DOHH2 (cell line): Measurements from ENCODE around the gene CLCN2.

Source experiments
- H3F3A ChIP-seq: fragments of 200-600 bp; sonication (generic), shearing (Covaris generic); 2 replicates; pipeline ENCODE4 v1.6.0; 2016; ENCODE audit warnings: antibody characterized with exemption, mild to moderate bottlenecking; ENCODE audit not compliant: control insufficient read depth, insufficient read depth
- H3K27ac ChIP-seq: fragments of 200-600 bp; sonication (generic); 2 replicates; pipeline ENCODE4 v1.5.1; 2014; ENCODE audit warnings: low read depth, mild to moderate bottlenecking, low read length, moderate library complexity
- H3K27me3 ChIP-seq: fragments of 200-600 bp; sonication (generic); 2 replicates; pipeline ENCODE4 v1.6.1; 2014; ENCODE audit warnings: mild to moderate bottlenecking, low read length, mixed read lengths; ENCODE audit not compliant: control insufficient read depth
- H3K36me3 ChIP-seq: fragments of 200-600 bp; sonication (generic); 2 replicates; pipeline ENCODE4 v1.6.1; 2014; ENCODE audit warnings: mild to moderate bottlenecking, low read length, moderate library complexity, mixed read lengths; ENCODE audit not compliant: control insufficient read depth
- H3K4me1 ChIP-seq: fragments of 200-600 bp; sonication (generic); 2 replicates; pipeline ENCODE4 v1.6.1; 2014; ENCODE audit warnings: mild to moderate bottlenecking, low read length, mixed read lengths; ENCODE audit not compliant: control insufficient read depth
- H3K4me2 ChIP-seq: fragments of 200-600 bp; sonication (generic); 2 replicates; pipeline ENCODE4 v1.6.0; 2014; ENCODE audit warnings: mild to moderate bottlenecking, low read length, moderate library complexity
- H3K4me3 ChIP-seq: fragments of 200-600 bp; sonication (generic); 2 replicates; pipeline ENCODE4 v1.5.1; 2014; ENCODE audit warnings: mild to moderate bottlenecking, low read length, mixed read lengths
- H3K79me2 ChIP-seq: fragments of 200-600 bp; sonication (generic); 2 replicates; pipeline ENCODE4 v1.6.1; 2014; ENCODE audit warnings: mild to moderate bottlenecking, low read length, mixed read lengths; ENCODE audit not compliant: control insufficient read depth
- H3K9me2 ChIP-seq: fragments of 200-600 bp; sonication (generic); replicated peaks from 2 replicates; pipeline ENCODE4 v1.6.1; 2014; ENCODE audit warnings: mild to moderate bottlenecking, low read length, mixed read lengths; ENCODE audit not compliant: control insufficient read depth
- H3K9me3 ChIP-seq: fragments of 200-600 bp; sonication (generic); 2 replicates; pipeline ENCODE4 v1.6.1; 2014; ENCODE audit warnings: antibody characterized with exemption, low read length, mixed read lengths; ENCODE audit not compliant: control insufficient read depth, insufficient read depth
- H4K20me1 ChIP-seq: fragments of 200-600 bp; sonication (generic); 2 replicates; pipeline ENCODE4 v1.6.0; 2014; ENCODE audit warnings: low read depth, mild to moderate bottlenecking, antibody characterized with exemption, low read length, moderate library complexity; ENCODE audit not compliant: control insufficient read depth, insufficient read depth
- CTCF ChIP-seq: fragments of 200-600 bp; sonication (generic); IDR thresholded peaks from one replicate; pipeline ENCODE4 v1.5.1; 2014; ENCODE audit warnings: antibody characterized with exemption, mild to moderate bottlenecking, low read depth, low read length; ENCODE audit not compliant: poor library complexity, severe bottlenecking
- EZH2phosphoT487 ChIP-seq: fragments of 200-600 bp; sonication (generic); IDR thresholded peaks from 2 replicates; pipeline ENCODE4 v1.6.1; 2017; ENCODE audit warnings: borderline replicate concordance, mild to moderate bottlenecking, antibody characterized with exemption, low read length, moderate library complexity, mixed read lengths

Gene CLCN2

DNA sequence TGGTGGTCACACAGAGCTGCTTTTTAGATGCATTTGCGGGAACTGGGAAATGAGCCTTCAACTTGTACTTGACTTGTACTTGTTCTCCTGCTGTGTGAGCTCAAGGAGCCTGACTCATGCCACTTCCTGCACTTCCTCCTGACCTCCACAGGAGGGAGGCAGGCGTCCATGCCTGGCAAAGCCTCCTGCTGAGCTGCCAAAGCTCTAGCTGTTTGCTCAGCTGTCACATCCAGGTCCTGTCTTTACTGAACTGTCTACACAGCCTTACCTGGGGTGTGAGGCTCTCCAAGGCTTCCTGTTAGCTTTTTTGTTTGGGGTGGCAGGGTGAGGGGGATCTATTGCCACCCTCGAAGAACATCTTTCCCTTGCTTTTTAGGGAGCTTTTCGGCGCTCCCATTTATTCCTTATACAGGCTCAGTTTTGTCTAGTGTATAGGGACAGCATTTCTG lies 10.2 kb upstream of the CLCN2 start:
- TF ChIP-seq CTCF: peak; percentile 82
- no peak for TF ChIP-seq EZH2phosphoT487
- Histone ChIP-seq H3K27ac (no peak overlapping the region), H3K36me3 (peaks cover 29% of the 10 kb centered on the region), H4K20me1 (no peaks in the 10 kb centered on the region; the same call in 1 of the 2 replicates), H3K27me3 (peaks cover 10% of the 10 kb centered on the region; the same call in 1 of the 2 replicates), H3K9me2 (no peaks in the 10 kb centered on the region), H3K4me2 (no peak overlapping the region), H3K4me3 (no peak overlapping the region), H3K79me2 (no peaks in the 10 kb centered on the region), H3K9me3 (no peaks in the 10 kb centered on the region), H3F3A (peaks cover 17% of the 10 kb centered on the region; the same call in 1 of the 2 replicates), H3K4me1 (no peaks in the 10 kb centered on the region)

DNA sequence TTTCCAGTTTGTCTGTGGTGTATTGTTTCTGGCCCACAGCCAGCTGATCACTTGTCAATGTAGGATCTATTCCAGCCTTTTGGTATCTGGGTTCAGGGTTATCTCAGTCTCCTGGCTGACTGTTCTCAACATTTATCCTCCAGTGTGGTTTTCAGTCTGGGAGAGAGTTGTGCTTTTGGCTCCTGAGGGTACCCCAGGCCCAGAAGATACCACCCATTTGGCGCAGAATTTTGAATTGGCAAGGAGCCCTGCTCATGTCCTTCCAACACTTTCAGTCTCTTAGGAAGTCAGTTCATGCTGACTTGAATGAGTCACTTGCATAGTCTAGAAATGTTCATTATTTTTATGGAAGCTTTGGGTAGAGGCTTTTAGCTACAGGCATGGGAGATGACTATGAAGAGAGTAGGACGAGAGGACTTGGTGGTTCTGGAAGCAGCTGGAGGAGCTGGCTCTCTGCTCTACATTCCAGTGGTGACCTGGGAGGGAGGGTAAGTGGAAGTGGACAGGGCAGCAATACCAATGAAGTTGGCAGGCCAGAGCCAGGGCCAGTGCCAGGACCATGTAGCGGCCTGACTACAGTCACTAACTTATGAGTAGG lies 7.3 kb upstream of the CLCN2 start:
- Histone ChIP-seq H3K79me2 (peaks cover 17% of the 10 kb centered on the region), H3K27me3 (0 out of 2 replicates have a peak, but pooled peaks cover 6% of the 10 kb centered on the region), H3F3A (peaks cover 17% of the 10 kb centered on the region; the same call in 1 of the 2 replicates), H3K4me3 (no peak overlapping the region), H3K9me2 (no peaks in the 10 kb centered on the region), H3K36me3 (peaks cover 54% of the 10 kb centered on the region), H3K27ac (no peak overlapping the region), H3K4me1 (peaks cover 11% of the 10 kb centered on the region), H3K4me2 (no peak overlapping the region), H3K9me3 (no peaks in the 10 kb centered on the region), H4K20me1 (peaks cover 6% of the 10 kb centered on the region; the same call in 1 of the 2 replicates)
- no peak for TF ChIP-seq EZH2phosphoT487
- TF ChIP-seq CTCF: no peak

DNA sequence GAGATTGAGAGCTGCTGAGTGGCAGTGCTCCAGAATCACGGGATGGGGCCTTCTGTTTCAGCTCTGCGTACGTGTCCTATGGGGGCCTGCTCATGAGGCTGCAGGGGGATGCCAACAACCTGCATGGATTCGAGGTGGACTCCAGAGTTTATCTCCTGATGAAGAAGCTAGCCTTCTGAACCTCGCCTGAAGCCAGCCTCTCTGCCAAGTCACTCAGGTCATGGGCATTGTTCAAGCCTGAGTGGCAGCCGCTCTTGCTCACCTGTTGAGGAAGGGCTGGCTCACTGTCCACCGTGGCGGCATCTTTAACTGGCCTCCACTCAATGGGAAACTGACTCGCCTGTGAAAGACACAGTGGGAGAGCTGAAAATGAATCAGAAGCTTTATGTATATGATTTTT lies 6.7 kb upstream of the CLCN2 start:
- no peak overlapping the region for H3K4me2 ChIP-seq
- H3K79me2 ChIP-seq: peaks cover 22% of the 10 kb centered on the region
- no peaks in the 10 kb centered on the region for H3K9me3 ChIP-seq
- H3F3A ChIP-seq: peaks cover 17% of the 10 kb centered on the region; the same call in 1 of the 2 replicates
- no peak overlapping the region for H3K4me3 ChIP-seq
- 0 out of 2 replicates have a peak, but pooled peaks cover under 1% of the 10 kb centered on the region for H3K27me3 ChIP-seq
- TF ChIP-seq EZH2phosphoT487 (no peak), CTCF (no peak)
- H3K9me2 ChIP-seq: no peaks in the 10 kb centered on the region
- no peak overlapping the region for H3K27ac ChIP-seq
- peaks cover 11% of the 10 kb centered on the region for H3K4me1 ChIP-seq
- peaks cover 58% of the 10 kb centered on the region for H3K36me3 ChIP-seq
- peaks cover 6% of the 10 kb centered on the region; the same call in 1 of the 2 replicates for H4K20me1 ChIP-seq
